BE2C (cell line): ENCODE measurements around the gene HORMAD2.

Source experiments
- DNase-seq: peaks from one replicate; pipeline ENCODE4 v3.0.0-alpha.2; 2020
- H3K27me3 ChIP-seq: fragments of 250-450 bp; sonication (Bioruptor Pico); 2 replicates; pipeline ENCODE4 v1.5.1; 2020; ENCODE audit warnings: mild to moderate bottlenecking
- H3K36me3 ChIP-seq: fragments of 250-450 bp; sonication (Bioruptor Pico); 2 replicates; pipeline ENCODE4 v1.5.1; 2020; ENCODE audit warnings: mild to moderate bottlenecking
- H3K4me1 ChIP-seq: fragments of 250-450 bp; sonication (Bioruptor Pico); 2 replicates; pipeline ENCODE4 v1.5.1; 2020
- H3K4me3 ChIP-seq: 2 replicates; pipeline ENCODE4 v1.5.1; 2011; ENCODE audit warnings: low read depth, low read length
- H3K9me3 ChIP-seq: fragments of 250-450 bp; sonication (Bioruptor Pico); 2 replicates; pipeline ENCODE4 v1.5.1; 2020
- TF ChIP-seq, protein P1 (sequence below): IDR thresholded peaks from 2 replicates; pipeline ENCODE4 v1.5.1; 2012; ENCODE audit warnings: mild to moderate bottlenecking, low read depth, low read length

HORMAD2 gene

DNA sequence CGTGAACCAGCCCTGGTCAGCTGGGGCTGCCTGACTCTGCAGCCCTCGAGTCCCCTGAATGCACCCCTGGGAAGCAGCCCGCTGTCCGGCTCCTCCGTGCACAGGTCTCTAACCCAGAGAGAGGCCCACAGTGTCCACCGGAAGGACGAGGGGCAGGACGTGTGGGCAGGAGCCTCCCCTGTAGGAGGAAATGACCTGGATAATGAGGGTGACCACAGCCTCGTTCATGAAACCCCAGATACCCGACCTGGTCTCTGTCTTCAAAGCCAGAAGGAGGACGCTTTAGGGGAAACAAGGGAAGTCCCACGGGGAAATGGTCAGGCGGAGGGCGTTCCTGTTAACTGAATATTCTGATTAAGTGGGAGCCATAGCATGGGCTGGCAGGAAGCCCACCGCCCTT lies 143.0 kb downstream of the HORMAD2 start:
- no peaks in the 10 kb centered on the region; the same call in 1 of the 2 replicates for H3K9me3 ChIP-seq
- no peaks in the 10 kb centered on the region; the same call in 1 of the 2 replicates for H3K27me3 ChIP-seq
- no peaks in the 10 kb centered on the region for H3K4me1 ChIP-seq
- no peak for DNase-seq
- no peaks in the 10 kb centered on the region for H3K36me3 ChIP-seq
- no peak overlapping the region for H3K4me3 ChIP-seq
- TF ChIP-seq, protein P1, sequence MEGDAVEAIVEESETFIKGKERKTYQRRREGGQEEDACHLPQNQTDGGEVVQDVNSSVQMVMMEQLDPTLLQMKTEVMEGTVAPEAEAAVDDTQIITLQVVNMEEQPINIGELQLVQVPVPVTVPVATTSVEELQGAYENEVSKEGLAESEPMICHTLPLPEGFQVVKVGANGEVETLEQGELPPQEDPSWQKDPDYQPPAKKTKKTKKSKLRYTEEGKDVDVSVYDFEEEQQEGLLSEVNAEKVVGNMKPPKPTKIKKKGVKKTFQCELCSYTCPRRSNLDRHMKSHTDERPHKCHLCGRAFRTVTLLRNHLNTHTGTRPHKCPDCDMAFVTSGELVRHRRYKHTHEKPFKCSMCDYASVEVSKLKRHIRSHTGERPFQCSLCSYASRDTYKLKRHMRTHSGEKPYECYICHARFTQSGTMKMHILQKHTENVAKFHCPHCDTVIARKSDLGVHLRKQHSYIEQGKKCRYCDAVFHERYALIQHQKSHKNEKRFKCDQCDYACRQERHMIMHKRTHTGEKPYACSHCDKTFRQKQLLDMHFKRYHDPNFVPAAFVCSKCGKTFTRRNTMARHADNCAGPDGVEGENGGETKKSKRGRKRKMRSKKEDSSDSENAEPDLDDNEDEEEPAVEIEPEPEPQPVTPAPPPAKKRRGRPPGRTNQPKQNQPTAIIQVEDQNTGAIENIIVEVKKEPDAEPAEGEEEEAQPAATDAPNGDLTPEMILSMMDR = no peak

- no peak for DNase-seq
- Histone ChIP-seq H3K36me3 (no peaks in the 10 kb centered on the region), H3K4me3 (no peak overlapping the region), H3K4me1 (no peaks in the 10 kb centered on the region), H3K27me3 (no peaks in the 10 kb centered on the region; the same call in 1 of the 2 replicates), H3K9me3 (no peaks in the 10 kb centered on the region; the same call in 1 of the 2 replicates)
- TF ChIP-seq, protein P1 = peak; percentile 17; the same call in 1 of the 2 replicates
Observed at GRCh38 chr22:30224161-30224857, 144.0 kb downstream of the HORMAD2 start.

GRCh38 chr22:30225220-30225927 lies 145.1 kb downstream of the HORMAD2 start:
- H3K9me3 ChIP-seq = no peaks in the 10 kb centered on the region; the same call in 1 of the 2 replicates
- H3K4me3 ChIP-seq = no peak overlapping the region
- DNase-seq = no peak
- TF ChIP-seq, protein P1 = no peak
- H3K4me1 ChIP-seq = no peaks in the 10 kb centered on the region
- H3K27me3 ChIP-seq = no peaks in the 10 kb centered on the region; the same call in 1 of the 2 replicates
- no peaks in the 10 kb centered on the region for H3K36me3 ChIP-seq

- no peaks in the 10 kb centered on the region for H3K36me3 ChIP-seq
- DNase-seq = no peak
- H3K27me3 ChIP-seq = no peaks in the 10 kb centered on the region
- no peaks in the 10 kb centered on the region for H3K4me1 ChIP-seq
- H3K9me3 ChIP-seq = no peaks in the 10 kb centered on the region; the same call in 1 of the 2 replicates
- no peak overlapping the region for H3K4me3 ChIP-seq
- TF ChIP-seq, protein P1 = no peak
Observed at GRCh38 chr22:30226192-30226832, 146.0 kb downstream of the HORMAD2 start.
